HEK293 (cell line): ENCODE results near the gene ERO1B.

Experiments used
- CTCF ChIP-seq: fragments of 450-650 bp; formaldehyde crosslinking; IDR thresholded peaks from 2 replicates; pipeline ENCODE4 v1.5.1; 2016; ENCODE audit warnings: missing biosample characterization, missing genetic modification characterization
- YY1 ChIP-seq: fragments of 450-650 bp; formaldehyde crosslinking; IDR thresholded peaks from 2 replicates; pipeline ENCODE4 v1.5.1; 2018; ENCODE audit warnings: missing biosample characterization, missing genetic modification characterization
- ZNF121 ChIP-seq: fragments of 450-650 bp; formaldehyde crosslinking; IDR thresholded peaks from 2 replicates; pipeline ENCODE4 v1.5.1; 2016; ENCODE audit warnings: missing biosample characterization, missing genetic modification characterization
- ZNF510 ChIP-seq: fragments of 450-650 bp; formaldehyde crosslinking; IDR thresholded peaks from 2 replicates; pipeline ENCODE4 v1.5.1; 2018; ENCODE audit warnings: mild to moderate bottlenecking, missing genetic modification characterization, missing biosample characterization; ENCODE audit not compliant: insufficient replicate concordance
- ZNF658 ChIP-seq: fragments of 450-650 bp; formaldehyde crosslinking; IDR thresholded peaks from 2 replicates; pipeline ENCODE4; 2016; ENCODE audit warnings: missing biosample characterization, missing genetic modification characterization
- ZNF677 ChIP-seq: fragments of 450-650 bp; IDR thresholded peaks from 2 replicates; pipeline ENCODE4 v1.5.0; 2018; ENCODE audit warnings: missing biosample characterization, mild to moderate bottlenecking, missing genetic modification characterization, moderate library complexity
- ZNF792 ChIP-seq: fragments of 450-650 bp; formaldehyde crosslinking; IDR thresholded peaks from 2 replicates; pipeline ENCODE4 v1.5.1; 2016; ENCODE audit warnings: missing biosample characterization, missing genetic modification characterization
- ZNF830 ChIP-seq: fragments of 450-650 bp; IDR thresholded peaks from 2 replicates; pipeline ENCODE4 v1.5.0; 2018; ENCODE audit warnings: missing biosample characterization, missing genetic modification characterization, low read depth, mild to moderate bottlenecking, moderate library complexity
- TF ChIP-seq, protein P1 (sequence below): fragments of 450-650 bp; formaldehyde crosslinking; IDR thresholded peaks from 2 replicates; pipeline ENCODE4 v1.5.1; 2016; ENCODE audit warnings: missing biosample characterization, missing genetic modification characterization

DNA sequence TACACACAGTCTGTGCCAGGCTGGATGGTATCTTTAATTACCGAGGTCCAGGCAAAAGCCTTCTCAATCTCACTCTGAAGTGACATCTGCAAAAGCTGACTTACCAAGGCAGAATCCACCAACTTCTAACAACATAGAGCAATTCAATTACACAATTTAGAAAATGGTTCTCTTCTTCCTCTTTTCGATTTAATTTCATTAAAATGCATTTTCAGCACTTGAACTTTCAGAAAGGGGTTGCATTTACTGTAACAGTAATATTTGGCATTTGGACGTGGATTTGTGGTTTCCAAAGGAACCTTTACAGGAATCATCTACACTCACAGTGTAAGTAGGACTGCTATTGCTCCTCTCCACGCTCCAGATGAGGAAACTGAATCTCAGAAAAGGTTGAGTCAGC lies 53.3 kb downstream of the ERO1B start:
- TF ChIP-seq CTCF (tag by site-specific recombination) = no peak
- no peak for TF ChIP-seq ZNF677 (tag by site-specific recombination)
- no peak for TF ChIP-seq ZNF121
- no peak for TF ChIP-seq ZNF830 (tag by site-specific recombination)
- TF ChIP-seq YY1 (tag by site-specific recombination) = no peak
- TF ChIP-seq, protein P1, sequence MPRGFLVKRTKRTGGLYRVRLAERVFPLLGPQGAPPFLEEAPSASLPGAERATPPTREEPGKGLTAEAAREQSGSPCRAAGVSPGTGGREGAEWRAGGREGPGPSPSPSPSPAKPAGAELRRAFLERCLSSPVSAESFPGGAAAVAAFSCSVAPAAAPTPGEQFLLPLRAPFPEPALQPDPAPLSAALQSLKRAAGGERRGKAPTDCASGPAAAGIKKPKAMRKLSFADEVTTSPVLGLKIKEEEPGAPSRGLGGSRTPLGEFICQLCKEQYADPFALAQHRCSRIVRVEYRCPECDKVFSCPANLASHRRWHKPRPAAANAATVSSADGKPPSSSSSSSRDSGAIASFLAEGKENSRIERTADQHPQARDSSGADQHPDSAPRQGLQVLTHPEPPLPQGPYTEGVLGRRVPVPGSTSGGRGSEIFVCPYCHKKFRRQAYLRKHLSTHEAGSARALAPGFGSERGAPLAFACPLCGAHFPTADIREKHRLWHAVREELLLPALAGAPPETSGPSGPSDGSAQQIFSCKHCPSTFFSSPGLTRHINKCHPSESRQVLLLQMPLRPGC (tag by site-specific recombination) = no peak
- no peak for TF ChIP-seq ZNF658
- TF ChIP-seq ZNF792 (tag by site-specific recombination) = no peak
- TF ChIP-seq ZNF510 (tag by site-specific recombination) = no peak
